Loucy (cell line): Measurements from ENCODE around the gene ZNF385B.

Source experiments
- EZH2phosphoT487 ChIP-seq: fragments of 200-600 bp; IDR thresholded peaks from 2 replicates; pipeline ENCODE4 v1.6.1; 2018; ENCODE audit warnings: antibody characterized with exemption, mild to moderate bottlenecking, moderate library complexity, borderline replicate concordance
- TF ChIP-seq, protein P1 (sequence below): fragments of 200-600 bp; sonication (generic); conservative IDR thresholded peaks from 2 replicates; pipeline ENCODE4 v1.5.1; 2014; ENCODE audit warnings: mild to moderate bottlenecking, antibody characterized with exemption, low read length

DNA sequence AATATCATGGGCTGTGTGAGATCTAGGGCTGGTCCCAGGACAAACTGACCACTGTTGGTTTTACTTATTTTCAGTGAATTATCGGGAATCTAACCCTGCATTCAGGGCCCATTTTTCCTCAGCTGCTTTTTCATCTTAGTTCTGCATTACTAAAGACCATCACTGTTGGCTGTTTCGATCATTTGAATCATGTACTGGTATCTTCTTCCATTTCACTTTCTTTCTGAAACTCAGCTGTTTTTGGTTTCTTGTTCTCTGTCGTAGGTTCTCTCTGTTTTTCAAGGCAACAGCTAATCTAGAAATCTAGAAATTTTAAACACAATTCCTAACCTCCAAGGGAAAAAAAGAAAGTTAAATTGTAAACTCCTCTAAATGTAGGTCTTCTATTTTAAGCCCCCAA lies 436.8 kb downstream of the ZNF385B start:
- TF ChIP-seq, protein P1, sequence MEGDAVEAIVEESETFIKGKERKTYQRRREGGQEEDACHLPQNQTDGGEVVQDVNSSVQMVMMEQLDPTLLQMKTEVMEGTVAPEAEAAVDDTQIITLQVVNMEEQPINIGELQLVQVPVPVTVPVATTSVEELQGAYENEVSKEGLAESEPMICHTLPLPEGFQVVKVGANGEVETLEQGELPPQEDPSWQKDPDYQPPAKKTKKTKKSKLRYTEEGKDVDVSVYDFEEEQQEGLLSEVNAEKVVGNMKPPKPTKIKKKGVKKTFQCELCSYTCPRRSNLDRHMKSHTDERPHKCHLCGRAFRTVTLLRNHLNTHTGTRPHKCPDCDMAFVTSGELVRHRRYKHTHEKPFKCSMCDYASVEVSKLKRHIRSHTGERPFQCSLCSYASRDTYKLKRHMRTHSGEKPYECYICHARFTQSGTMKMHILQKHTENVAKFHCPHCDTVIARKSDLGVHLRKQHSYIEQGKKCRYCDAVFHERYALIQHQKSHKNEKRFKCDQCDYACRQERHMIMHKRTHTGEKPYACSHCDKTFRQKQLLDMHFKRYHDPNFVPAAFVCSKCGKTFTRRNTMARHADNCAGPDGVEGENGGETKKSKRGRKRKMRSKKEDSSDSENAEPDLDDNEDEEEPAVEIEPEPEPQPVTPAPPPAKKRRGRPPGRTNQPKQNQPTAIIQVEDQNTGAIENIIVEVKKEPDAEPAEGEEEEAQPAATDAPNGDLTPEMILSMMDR, result no peak
- no peak for TF ChIP-seq EZH2phosphoT487
